ENCODE data around the gene USP34. TPM values are rescaled to one million over a fixed set of nuclear protein-coding genes. Genes with fewer than 3 reads are reported as not detected.

The USP34 gene
- total RNA-seq, 6 experiments from 2014 or later, result 50.3 to 65.4 (median 58.5) TPM

GRCh38 chr2:61247204-61247812 is 223.6 kb downstream of the USP34 start:
- no peak for TF ChIP-seq CTCF (IDR thresholded peaks at IDR 0.05)
- DNase-seq, result peak; percentile 75
- Mint-ChIP-seq H3K9me3 (no peaks in the 10 kb centered on the region), H3K4me3 (no peak overlapping the region), H3K27ac (peak overlapping the region; percentile 37), H3K27me3 (ENCODE audit: insufficient read depth) (peaks cover 2% of the 10 kb centered on the region; the same call in 1 of the 2 replicates), H3K4me1 (ENCODE audit: low read depth) (peaks cover 27% of the 10 kb centered on the region), H3K36me3 (ENCODE audit: low read depth) (peaks cover 56% of the 10 kb centered on the region)

- Mint-ChIP-seq H3K4me1 (ENCODE audit: low read depth) (peaks cover 17% of the 10 kb centered on the region), H3K27me3 (ENCODE audit: insufficient read depth) (peaks cover 2% of the 10 kb centered on the region), H3K9me3 (no peaks in the 10 kb centered on the region), H3K27ac (no peak overlapping the region), H3K36me3 (ENCODE audit: low read depth) (peaks cover 57% of the 10 kb centered on the region), H3K4me3 (no peak overlapping the region)
- TF ChIP-seq CTCF (IDR thresholded peaks at IDR 0.05), result no peak
- no peak for DNase-seq
Measured at GRCh38 chr2:61244694-61245093, 226.2 kb downstream of the USP34 start.

DNA sequence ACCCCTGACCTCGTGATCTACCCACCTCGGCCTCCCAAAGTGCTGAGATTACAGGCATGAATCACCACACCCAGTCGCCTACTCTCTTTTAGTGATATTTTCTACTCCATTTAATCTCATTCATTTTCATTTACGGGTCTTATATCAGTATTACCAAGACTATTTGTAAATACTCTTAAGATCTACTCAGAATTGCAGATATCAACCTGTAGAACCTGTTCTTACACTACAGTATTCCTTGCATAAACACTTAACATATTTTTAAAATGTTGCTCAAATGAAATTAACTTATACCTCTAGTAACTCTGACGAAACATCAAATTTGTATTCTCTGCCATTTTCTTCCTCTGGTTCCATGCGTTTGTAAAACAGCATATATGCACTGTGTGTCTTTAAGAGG is 229.6 kb downstream of the USP34 start:
- DNase-seq, result no peak
- Mint-ChIP-seq H3K27ac (no peak overlapping the region), H3K36me3 (ENCODE audit: low read depth) (peaks cover 38% of the 10 kb centered on the region), H3K4me3 (no peak overlapping the region), H3K9me3 (no peaks in the 10 kb centered on the region), H3K27me3 (ENCODE audit: insufficient read depth) (peaks cover 2% of the 10 kb centered on the region), H3K4me1 (ENCODE audit: low read depth) (no peaks in the 10 kb centered on the region)
- no peak for TF ChIP-seq CTCF (IDR thresholded peaks at IDR 0.05)

DNA sequence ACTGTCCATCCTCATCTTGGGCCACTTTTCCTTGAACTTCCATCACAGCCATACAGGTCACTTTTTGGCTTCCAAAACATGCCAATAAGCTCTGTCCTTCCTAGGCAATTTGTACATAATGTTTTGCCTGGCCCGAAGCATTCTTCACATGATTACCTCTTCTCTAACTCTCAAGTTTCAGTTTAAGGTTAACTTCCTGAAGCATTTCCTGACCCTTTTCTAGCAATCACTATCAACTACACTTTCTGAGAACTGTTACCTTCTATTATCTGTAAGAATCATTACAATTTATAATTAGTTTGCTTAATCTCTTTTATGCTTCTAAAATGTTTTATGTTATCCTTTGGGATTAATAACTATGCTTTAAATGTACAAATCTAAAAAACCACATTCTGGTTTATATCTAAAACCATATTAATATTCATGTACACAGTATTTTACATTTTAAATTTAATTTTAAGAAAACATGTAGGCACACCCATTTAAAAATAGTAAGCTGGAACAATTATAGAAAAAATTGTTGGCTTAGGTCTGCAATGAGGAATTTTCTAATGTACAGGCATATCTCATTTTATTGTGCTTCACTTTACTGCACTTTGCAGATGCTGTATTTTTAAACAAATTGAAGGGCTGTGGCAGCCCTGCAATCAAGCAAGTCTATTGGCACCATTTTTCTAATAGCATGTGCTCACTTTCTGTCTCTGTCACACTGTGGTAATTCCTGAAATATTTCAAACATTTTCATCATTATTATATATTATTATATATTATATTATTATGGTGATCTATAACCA is 232.5 kb downstream of the USP34 start:
- Mint-ChIP-seq H3K9me3 (no peaks in the 10 kb centered on the region), H3K4me3 (no peak overlapping the region), H3K4me1 (ENCODE audit: low read depth) (no peaks in the 10 kb centered on the region), H3K27ac (no peak overlapping the region), H3K27me3 (ENCODE audit: insufficient read depth) (peaks cover 2% of the 10 kb centered on the region), H3K36me3 (ENCODE audit: low read depth) (peaks cover 31% of the 10 kb centered on the region)
- TF ChIP-seq CTCF (IDR thresholded peaks at IDR 0.05), result no peak
- DNase-seq, result no peak

GRCh38 chr2:61235716-61236115 is 235.2 kb downstream of the USP34 start:
- no peak for TF ChIP-seq CTCF (IDR thresholded peaks at IDR 0.05)
- Mint-ChIP-seq H3K27me3 (ENCODE audit: insufficient read depth) (peaks cover 8% of the 10 kb centered on the region), H3K36me3 (ENCODE audit: low read depth) (peaks cover 33% of the 10 kb centered on the region), H3K4me1 (ENCODE audit: low read depth) (no peaks in the 10 kb centered on the region), H3K27ac (no peak overlapping the region; the same call in 1 of the 2 replicates), H3K9me3 (no peaks in the 10 kb centered on the region), H3K4me3 (no peak overlapping the region)
- no peak for DNase-seq

Data from HFFc6 (cell line).